ENCODE data around the gene SAXO1. TPM values are rescaled to one million over a fixed set of nuclear protein-coding genes. Genes with fewer than 3 reads are reported as not detected.
"Not testable (repeated sequence)": the region's sequence is repeated elsewhere in the genome, so short reads cannot be mapped to it uniquely, and the experiment has no call there.

The SAXO1 gene
- total RNA-seq, 4 donors from 2014 or later = 0.20 TPM; not detected in 3

DNA sequence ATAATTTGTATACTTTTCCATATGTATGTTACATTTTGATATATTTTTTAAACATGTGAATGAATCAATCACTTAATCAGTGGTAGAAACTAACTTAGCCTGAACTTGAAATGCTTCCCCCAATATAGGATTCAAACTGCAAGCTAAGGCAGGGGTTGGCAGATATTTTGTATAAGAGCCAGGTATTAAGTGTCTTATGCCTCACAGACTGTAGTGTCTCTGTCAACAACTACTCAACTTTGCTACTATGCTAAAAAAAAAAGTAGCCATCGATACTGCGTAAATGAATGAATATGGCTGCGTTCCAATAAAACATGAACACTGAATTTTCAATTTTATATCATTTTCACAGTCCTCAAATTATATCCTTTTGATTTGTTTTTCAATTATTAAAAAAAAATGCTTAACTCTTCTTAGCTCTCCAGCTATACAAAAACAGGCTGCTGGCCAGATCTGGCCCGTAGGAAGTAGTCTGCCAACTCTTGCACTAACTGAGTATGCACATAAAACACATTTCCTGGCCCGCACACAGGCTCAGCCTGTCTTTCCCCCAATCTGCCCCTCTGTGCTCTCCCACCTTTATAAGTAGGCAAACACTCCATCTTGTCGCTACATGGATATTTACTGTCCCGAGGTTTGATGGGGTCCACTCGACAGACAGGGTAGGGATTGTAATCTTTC, 91.8 kb downstream of the SAXO1 start:
- Histone ChIP-seq H3K36me3 (no peaks in the 10 kb centered on the region), H3K9me3 (no peaks in the 10 kb centered on the region), H3K27ac (no peak overlapping the region), H3K4me1 (no peaks in the 10 kb centered on the region), H3K27me3 (no peaks in the 10 kb centered on the region), H3K4me3 (no peak overlapping the region)
- TF ChIP-seq POLR2A (IDR thresholded peaks at IDR 0.05) = no peak
- TF ChIP-seq CTCF (IDR thresholded peaks at IDR 0.05 in 4 of 5, conservative IDR thresholded peaks at IDR 0.05 in 1 of 5) = no peak
- DNase-seq (no peak), ATAC-seq (no peak)
- in situ Hi-C loops (cut with MboI; ENCODE audit: low sequenced_read_pairs in 4 of 4) (no loop called here), intact Hi-C loops (cut with DNase I; ENCODE audit: low total_unique reads) (no loop called here)

- Histone ChIP-seq H3K4me1 (no peaks in the 10 kb centered on the region), H3K27ac (no peak overlapping the region), H3K36me3 (no peaks in the 10 kb centered on the region), H3K27me3 (no peaks in the 10 kb centered on the region), H3K4me3 (no peak overlapping the region), H3K9me3 (no peaks in the 10 kb centered on the region)
- DNase-seq (no peak), ATAC-seq (no peak)
- intact Hi-C loops (cut with DNase I; ENCODE audit: low total_unique reads) = no loop called here
- in situ Hi-C loops (cut with MboI; ENCODE audit: low sequenced_read_pairs in 4 of 4) = no loop called here
- TF ChIP-seq CTCF (IDR thresholded peaks at IDR 0.05 in 4 of 5, conservative IDR thresholded peaks at IDR 0.05 in 1 of 5) = no peak
- no peak for TF ChIP-seq POLR2A (IDR thresholded peaks at IDR 0.05)
Observed at GRCh38 chr9:18939943-18940342, 93.1 kb downstream of the SAXO1 start.

DNA sequence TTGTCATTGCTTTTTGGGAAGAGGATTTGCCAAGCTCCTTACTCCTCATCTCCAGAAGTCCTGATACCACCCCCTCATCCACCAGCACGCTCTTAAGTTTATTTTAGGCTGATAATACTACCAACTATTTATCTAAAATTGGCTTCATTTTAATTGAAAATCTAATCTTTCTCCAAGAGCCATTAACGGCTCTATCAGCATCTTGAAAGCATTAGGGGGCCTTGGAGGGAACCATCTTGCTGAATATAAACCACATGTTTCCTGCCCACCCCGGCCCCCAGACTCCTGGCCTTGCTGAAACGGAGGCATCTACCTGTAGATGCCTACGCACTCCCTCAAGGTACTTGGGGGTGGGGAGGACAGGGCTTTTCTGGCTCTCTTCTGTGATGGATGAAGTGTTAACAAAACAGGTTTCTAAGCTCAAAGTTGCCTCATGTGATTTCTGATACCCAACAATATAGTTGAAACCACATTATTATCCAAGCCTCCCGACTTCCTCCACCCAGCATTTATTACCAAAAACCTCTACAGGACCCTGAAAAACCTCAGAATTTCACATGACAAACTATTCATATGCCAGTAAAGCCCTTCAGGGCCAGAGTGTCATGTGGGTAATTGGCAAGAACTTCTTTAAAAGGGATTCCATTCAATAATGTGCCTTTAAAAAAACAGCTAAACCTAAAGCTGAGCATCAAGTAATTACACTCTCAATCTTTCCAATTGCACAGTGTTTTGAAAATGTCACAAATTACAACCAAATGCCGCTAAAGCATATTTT, 96.7 kb downstream of the SAXO1 start:
- Histone ChIP-seq H3K27me3 (no peaks in the 10 kb centered on the region), H3K36me3 (no peaks in the 10 kb centered on the region), H3K4me3 (no peak overlapping the region), H3K9me3 (no peaks in the 10 kb centered on the region), H3K27ac (no peak overlapping the region), H3K4me1 (no peaks in the 10 kb centered on the region)
- in situ Hi-C loops (cut with MboI; ENCODE audit: low sequenced_read_pairs in 4 of 4) = no loop called here
- TF ChIP-seq POLR2A (IDR thresholded peaks at IDR 0.05) (no peak), CTCF (IDR thresholded peaks at IDR 0.05 in 4 of 5, conservative IDR thresholded peaks at IDR 0.05 in 1 of 5) (no peak)
- intact Hi-C loops (cut with DNase I; ENCODE audit: low total_unique reads) = no loop called here
- DNase-seq = no peak
- no peak for ATAC-seq

DNA sequence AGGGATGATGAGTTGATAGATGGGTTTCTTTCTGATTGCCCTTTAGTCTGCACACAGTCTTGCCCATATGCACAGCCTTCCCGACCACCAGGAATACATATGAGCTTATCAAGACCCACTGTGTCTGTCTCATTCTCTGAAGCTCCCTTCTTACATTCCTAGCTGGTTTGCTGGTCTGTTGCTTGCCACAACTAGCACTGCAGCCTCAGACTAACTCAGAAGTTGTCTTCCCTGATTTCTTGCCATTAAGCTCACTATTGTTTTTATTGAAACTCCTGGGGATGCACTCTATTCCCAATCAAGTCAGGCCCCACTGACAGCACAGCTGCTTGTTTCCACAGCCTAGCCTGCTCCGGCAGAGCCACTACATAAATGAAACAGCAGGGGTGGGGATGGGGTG, 97.5 kb downstream of the SAXO1 start:
- DNase-seq = no peak
- no peak for TF ChIP-seq POLR2A (IDR thresholded peaks at IDR 0.05)
- no peak for TF ChIP-seq CTCF (IDR thresholded peaks at IDR 0.05 in 4 of 5, conservative IDR thresholded peaks at IDR 0.05 in 1 of 5)
- Histone ChIP-seq H3K27me3 (no peaks in the 10 kb centered on the region), H3K9me3 (no peaks in the 10 kb centered on the region), H3K4me3 (no peak overlapping the region), H3K36me3 (no peaks in the 10 kb centered on the region), H3K27ac (no peak overlapping the region), H3K4me1 (no peaks in the 10 kb centered on the region)
- ATAC-seq = no peak
- intact Hi-C loops (cut with DNase I; ENCODE audit: low total_unique reads) (no loop called here), in situ Hi-C loops (cut with MboI; ENCODE audit: low sequenced_read_pairs in 4 of 4) (no loop called here)

- ATAC-seq; H3K36me3 ChIP-seq; H3K4me3 ChIP-seq; intact Hi-C loops (cut with DNase I; ENCODE audit: low total_unique reads); in situ Hi-C loops (cut with MboI; ENCODE audit: low sequenced_read_pairs in 4 of 4); H3K27ac ChIP-seq; DNase-seq; H3K27me3 ChIP-seq; H3K9me3 ChIP-seq; H3K4me1 ChIP-seq: not testable (repeated sequence)
Observed at GRCh38 chr9:18930611-18931010, 102.4 kb downstream of the SAXO1 start.
